A673 (cell line): ENCODE measurements around the gene CAPN11. TPM values are rescaled to one million over a fixed set of nuclear protein-coding genes. Genes with fewer than 3 reads are reported as not detected.

Experiments used
- BruUV-seq: library from RNA; stranded (reverse); fragments of 400-500 nt; replicated peaks from 2 replicates; lab custom pipeline; 2021; lab: Mats Ljungman, UMichigan
- CTCF ChIA-PET: fragments of 300-600 bp; sonication (Branson Sonifier 250); formaldehyde crosslinking; loops from one replicate; lab custom pipeline; 2022; ENCODE audit warnings: antibody characterized with exemption; lab: Charles Lee
- POLR2A ChIA-PET: fragments of 300-600 bp; sonication (Branson Sonifier 250); formaldehyde crosslinking; loops from one replicate; lab custom pipeline; 2022; ENCODE audit warnings: antibody characterized with exemption; ENCODE audit not compliant: low non-redundant PET; lab: Charles Lee
- DNase-seq: peaks from one replicate; pipeline ENCODE4 v3.0.0-alpha.2; 2015; ENCODE audit warnings: low spot score
- H3K27ac ChIP-seq: fragments of 200-600 bp; sonication (generic); 2 replicates; pipeline ENCODE4 v1.5.1; 2016; ENCODE audit warnings: mixed run types, low read depth, mild to moderate bottlenecking, mixed read lengths, antibody characterized with exemption, low read length; ENCODE audit not compliant: poor library complexity, severe bottlenecking
- H3K27me3 ChIP-seq: fragments of 200-600 bp; sonication (generic); replicated peaks from 2 replicates; pipeline ENCODE4 v1.6.1; 2017; ENCODE audit warnings: mixed run types, low read depth, mild to moderate bottlenecking, mixed read lengths, antibody characterized with exemption, low read length; ENCODE audit not compliant: insufficient read depth, poor library complexity
- H3K36me3 ChIP-seq: fragments of 200-600 bp; sonication (generic); 2 replicates; pipeline ENCODE4 v1.6.1; 2016; ENCODE audit warnings: mixed run types, mild to moderate bottlenecking, mixed read lengths, antibody characterized with exemption, low read length; ENCODE audit not compliant: insufficient read depth, poor library complexity, severe bottlenecking
- H3K4me1 ChIP-seq: fragments of 200-600 bp; sonication (generic); 2 replicates; pipeline ENCODE4 v1.6.1; 2017; ENCODE audit warnings: mixed run types, mild to moderate bottlenecking, mixed read lengths, antibody characterized with exemption, low read length; ENCODE audit not compliant: insufficient read depth, poor library complexity, severe bottlenecking
- H3K4me3 ChIP-seq: fragments of 200-600 bp; sonication (generic); 2 replicates; pipeline ENCODE4 v1.5.1; 2016; ENCODE audit warnings: low read depth, mixed run types, mild to moderate bottlenecking, mixed read lengths, low read length; ENCODE audit not compliant: poor library complexity, severe bottlenecking
- H3K9me3 ChIP-seq: fragments of 200-600 bp; sonication (generic); 2 replicates; pipeline ENCODE4 v1.6.1; 2016; ENCODE audit warnings: mixed run types, low read depth, mild to moderate bottlenecking, mixed read lengths, antibody characterized with exemption, low read length; ENCODE audit not compliant: poor library complexity, severe bottlenecking
- EZH2 ChIP-seq: fragments of 200-600 bp; sonication (generic); IDR thresholded peaks from 2 replicates; pipeline ENCODE4 v1.6.1; 2017; ENCODE audit warnings: borderline replicate concordance, low read depth, mild to moderate bottlenecking, mixed read lengths, antibody characterized with exemption, low read length; ENCODE audit not compliant: poor library complexity, severe bottlenecking
- intact Hi-C: fragments of 100-400 bp; cut with micrococcal nuclease; formaldehyde crosslinking; loops from one replicate; pipeline ENCODE4 v1.10.0; 2022; ENCODE audit not compliant: unreplicated experiment
- total RNA-seq: library from RNA; stranded (reverse); gene quantifications from 2 replicates; pipeline ENCODE4 v1.2.3, GENCODE V29; 2021
- TF ChIP-seq, protein P1 (sequence below): fragments of 300-800, 200-600 bp; sonication (generic); conservative IDR thresholded peaks from 2 replicates; pipeline ENCODE4 v1.5.1; 2017; ENCODE audit warnings: low read depth, mild to moderate bottlenecking, antibody characterized with exemption, low read length, moderate library complexity, mixed read lengths

The CAPN11 gene
- total RNA-seq, 1 experiment from 2014 or later = not detected

- TF ChIP-seq EZH2 = no peak
- TF ChIP-seq, protein P1, sequence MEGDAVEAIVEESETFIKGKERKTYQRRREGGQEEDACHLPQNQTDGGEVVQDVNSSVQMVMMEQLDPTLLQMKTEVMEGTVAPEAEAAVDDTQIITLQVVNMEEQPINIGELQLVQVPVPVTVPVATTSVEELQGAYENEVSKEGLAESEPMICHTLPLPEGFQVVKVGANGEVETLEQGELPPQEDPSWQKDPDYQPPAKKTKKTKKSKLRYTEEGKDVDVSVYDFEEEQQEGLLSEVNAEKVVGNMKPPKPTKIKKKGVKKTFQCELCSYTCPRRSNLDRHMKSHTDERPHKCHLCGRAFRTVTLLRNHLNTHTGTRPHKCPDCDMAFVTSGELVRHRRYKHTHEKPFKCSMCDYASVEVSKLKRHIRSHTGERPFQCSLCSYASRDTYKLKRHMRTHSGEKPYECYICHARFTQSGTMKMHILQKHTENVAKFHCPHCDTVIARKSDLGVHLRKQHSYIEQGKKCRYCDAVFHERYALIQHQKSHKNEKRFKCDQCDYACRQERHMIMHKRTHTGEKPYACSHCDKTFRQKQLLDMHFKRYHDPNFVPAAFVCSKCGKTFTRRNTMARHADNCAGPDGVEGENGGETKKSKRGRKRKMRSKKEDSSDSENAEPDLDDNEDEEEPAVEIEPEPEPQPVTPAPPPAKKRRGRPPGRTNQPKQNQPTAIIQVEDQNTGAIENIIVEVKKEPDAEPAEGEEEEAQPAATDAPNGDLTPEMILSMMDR = no peak
- Histone ChIP-seq H3K9me3 (no peaks in the 10 kb centered on the region), H3K27ac (peak overlapping the region; percentile 22), H3K27me3 (no peaks in the 10 kb centered on the region), H3K4me1 (peaks cover 40% of the 10 kb centered on the region), H3K4me3 (no peak overlapping the region), H3K36me3 (no peaks in the 10 kb centered on the region)
- intact Hi-C loops = no loop called here
- ChIA-PET POLR2A (no interaction called here), CTCF (no interaction called here)
- no peak for DNase-seq
- BruUV-seq = no TSS peak
Measured at GRCh38 chr6:44132476-44132875, 26.1 kb upstream of the CAPN11 start.

DNA sequence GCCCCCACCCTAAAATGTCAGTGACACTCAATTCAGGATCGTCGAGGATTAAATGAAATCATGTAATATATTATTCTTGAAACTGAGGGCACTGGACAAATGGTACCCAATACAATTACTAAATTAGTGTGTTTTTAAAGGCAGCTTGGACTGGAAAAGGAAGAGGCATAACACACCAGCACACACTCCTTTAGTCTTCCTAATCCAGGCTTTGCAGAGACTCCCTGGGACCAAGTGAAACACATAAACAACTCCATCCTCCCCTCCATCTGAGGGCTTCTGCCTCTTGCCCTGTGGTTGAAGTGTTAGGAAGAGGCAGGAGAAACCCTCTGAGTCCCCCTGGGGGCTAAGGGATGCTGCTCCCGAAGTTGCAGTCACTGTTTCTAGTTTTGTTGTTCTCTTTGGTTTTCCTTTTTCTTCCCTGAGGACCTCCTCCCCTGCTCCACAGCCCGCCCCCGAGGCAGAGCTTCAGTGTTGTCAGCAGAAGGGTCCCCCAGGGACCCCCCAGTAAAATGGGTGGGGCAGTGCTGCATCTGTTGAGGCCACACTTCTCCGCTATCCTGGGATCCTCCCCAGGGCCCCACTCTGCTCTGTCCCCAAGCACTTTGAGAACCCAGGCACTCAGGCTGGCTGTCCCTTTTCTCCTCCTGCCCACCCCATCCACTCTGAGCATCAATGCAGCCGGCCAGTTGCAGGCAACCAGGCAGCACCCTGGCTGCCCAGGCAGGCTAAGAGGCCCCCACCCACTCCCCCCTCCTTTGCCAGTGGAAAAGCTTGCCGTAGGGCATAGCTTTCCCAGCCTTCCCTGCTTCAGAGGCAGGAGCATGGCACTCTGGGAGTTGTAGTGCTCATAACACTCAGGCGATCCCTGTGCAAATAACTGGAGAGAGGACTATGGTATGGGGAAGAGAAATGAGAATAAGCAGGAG lies 25.4 kb upstream of the CAPN11 start:
- POLR2A ChIA-PET = no interaction called here
- no peaks in the 10 kb centered on the region for H3K27me3 ChIP-seq
- H3K9me3 ChIP-seq = no peaks in the 10 kb centered on the region
- peak; percentile 80 for DNase-seq
- CTCF ChIA-PET = interaction anchor here (0.6 kb wide), 2 partner anchors 17 to 120 kb away, joined by 3 read pairs; no protein-coding TSS in a partner anchor
- H3K4me3 ChIP-seq = peak overlapping the region; percentile 9
- intact Hi-C loops = no loop called here
- H3K4me1 ChIP-seq = peaks cover 40% of the 10 kb centered on the region
- no peak for TF ChIP-seq EZH2
- TF ChIP-seq, protein P1 = no peak
- peak overlapping the region; percentile 75 for H3K27ac ChIP-seq
- no peaks in the 10 kb centered on the region for H3K36me3 ChIP-seq
- BruUV-seq = no TSS peak

- H3K27me3 ChIP-seq = no peaks in the 10 kb centered on the region
- H3K27ac ChIP-seq = peak overlapping the region; percentile 75
- no peak for TF ChIP-seq EZH2
- TF ChIP-seq, protein P1 = no peak
- no TSS peak for BruUV-seq
- intact Hi-C loops = no loop called here
- no peak overlapping the region for H3K4me3 ChIP-seq
- no peak for DNase-seq
- H3K9me3 ChIP-seq = no peaks in the 10 kb centered on the region
- ChIA-PET CTCF (interaction anchor here (0.6 kb wide), 2 partner anchors 16 to 119 kb away, joined by 3 read pairs; no protein-coding TSS in a partner anchor), POLR2A (no interaction called here)
- H3K36me3 ChIP-seq = no peaks in the 10 kb centered on the region
- H3K4me1 ChIP-seq = peaks cover 36% of the 10 kb centered on the region
Measured at GRCh38 chr6:44133981-44134711, 24.5 kb upstream of the CAPN11 start.
